ENCODE measurements around the gene FDXR. TPM values are rescaled to one million over a fixed set of nuclear protein-coding genes. Genes with fewer than 3 reads are reported as not detected.

The FDXR gene
- total RNA-seq, 1 donor from 2014 or later = 9.0 TPM

DNA sequence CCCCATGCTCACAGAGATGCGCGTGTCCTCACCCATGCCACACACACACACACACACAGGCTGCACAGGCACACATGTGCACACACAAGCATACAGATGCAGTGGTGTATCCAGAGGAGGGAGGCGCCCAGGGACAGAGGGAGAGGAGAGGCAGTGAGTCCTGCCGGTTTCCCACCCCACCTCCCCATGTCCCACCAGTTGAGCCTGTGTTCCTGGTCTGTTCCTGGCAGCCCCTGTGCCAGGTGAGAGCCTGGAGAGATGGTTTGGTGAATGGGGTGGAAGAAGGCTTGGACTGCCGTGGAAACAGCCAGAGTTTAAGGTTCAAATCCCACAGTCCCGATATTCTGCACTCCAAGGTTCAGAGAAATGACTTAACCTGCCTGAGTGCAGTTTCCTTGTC lies 30.9 kb upstream of the FDXR start:
- no peaks in the 10 kb centered on the region for H3K4me1 Mint-ChIP-seq (ENCODE audit: low read depth)
- H3K36me3 Mint-ChIP-seq (ENCODE audit: low read depth) = no peaks in the 10 kb centered on the region
- H3K27me3 Mint-ChIP-seq (ENCODE audit: low read depth) = peaks cover 36% of the 10 kb centered on the region
- TF ChIP-seq CTCF (IDR thresholded peaks at IDR 0.05) = no peak
- H3K4me3 Mint-ChIP-seq (ENCODE audit: unreplicated experiment) = no peak overlapping the region
- no peaks in the 10 kb centered on the region for H3K9me3 Mint-ChIP-seq (ENCODE audit: low read depth)
- no peak overlapping the region for H3K27ac Mint-ChIP-seq (ENCODE audit: unreplicated experiment)
- no peak for DNase-seq (ENCODE audit: low spot score)

GRCh38 chr17:74903034-74903433 lies 30.2 kb upstream of the FDXR start:
- Mint-ChIP-seq H3K27me3 (ENCODE audit: low read depth) (peaks cover 35% of the 10 kb centered on the region), H3K4me1 (ENCODE audit: low read depth) (no peaks in the 10 kb centered on the region), H3K4me3 (ENCODE audit: unreplicated experiment) (no peak overlapping the region)

GRCh38 chr17:74901353-74902135 lies 28.8 kb upstream of the FDXR start:
- DNase-seq (ENCODE audit: low spot score) = no peak
- Mint-ChIP-seq H3K27me3 (ENCODE audit: low read depth) (peaks cover 39% of the 10 kb centered on the region), H3K27ac (ENCODE audit: unreplicated experiment) (no peak overlapping the region), H3K4me1 (ENCODE audit: low read depth) (no peaks in the 10 kb centered on the region), H3K36me3 (ENCODE audit: low read depth) (no peaks in the 10 kb centered on the region), H3K4me3 (ENCODE audit: unreplicated experiment) (no peak overlapping the region), H3K9me3 (ENCODE audit: low read depth) (no peaks in the 10 kb centered on the region)
- no peak for TF ChIP-seq CTCF (IDR thresholded peaks at IDR 0.05)

More at GRCh38 chr17:74903034-74903433, 30.2 kb upstream of the FDXR start:
- no peak for TF ChIP-seq CTCF (IDR thresholded peaks at IDR 0.05)
- DNase-seq (ENCODE audit: low spot score) = no peak
- Mint-ChIP-seq H3K27ac (ENCODE audit: unreplicated experiment) (no peak overlapping the region), H3K36me3 (ENCODE audit: low read depth) (no peaks in the 10 kb centered on the region), H3K9me3 (ENCODE audit: low read depth) (no peaks in the 10 kb centered on the region)

DNA sequence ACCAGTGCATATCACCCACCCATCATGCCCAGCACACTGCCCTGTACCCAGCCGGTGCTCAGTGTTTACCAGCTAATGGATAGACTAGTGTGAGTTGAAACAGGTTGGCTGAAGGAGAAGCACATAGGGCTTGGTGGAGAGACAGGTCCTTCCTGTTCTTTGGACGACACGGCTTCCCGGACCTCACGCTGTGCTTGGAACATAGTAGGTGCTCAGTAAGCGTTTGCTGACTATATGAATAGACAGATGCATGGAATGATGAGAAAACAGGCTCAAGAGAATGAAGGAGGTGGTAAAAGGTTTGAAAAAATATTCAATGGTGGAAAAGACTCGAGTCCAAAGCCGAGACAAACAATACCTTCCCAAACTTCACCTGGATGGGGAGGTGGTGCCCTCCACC lies 27.4 kb upstream of the FDXR start:
- TF ChIP-seq CTCF (IDR thresholded peaks at IDR 0.05) = no peak
- no peak overlapping the region for H3K4me3 Mint-ChIP-seq (ENCODE audit: unreplicated experiment)
- H3K27me3 Mint-ChIP-seq (ENCODE audit: low read depth) = peaks cover 48% of the 10 kb centered on the region
- no peaks in the 10 kb centered on the region for H3K9me3 Mint-ChIP-seq (ENCODE audit: low read depth)
- H3K27ac Mint-ChIP-seq (ENCODE audit: unreplicated experiment) = no peak overlapping the region
- H3K4me1 Mint-ChIP-seq (ENCODE audit: low read depth) = no peaks in the 10 kb centered on the region
- H3K36me3 Mint-ChIP-seq (ENCODE audit: low read depth) = no peaks in the 10 kb centered on the region
- DNase-seq (ENCODE audit: low spot score) = no peak

GRCh38 chr17:74898376-74898946 lies 25.7 kb upstream of the FDXR start:
- Mint-ChIP-seq H3K36me3 (ENCODE audit: low read depth) (no peaks in the 10 kb centered on the region), H3K9me3 (ENCODE audit: low read depth) (no peaks in the 10 kb centered on the region)

More at GRCh38 chr17:74898376-74898946, 25.7 kb upstream of the FDXR start:
- Mint-ChIP-seq H3K27me3 (ENCODE audit: low read depth) (peaks cover 53% of the 10 kb centered on the region), H3K4me1 (ENCODE audit: low read depth) (peaks cover 3% of the 10 kb centered on the region), H3K4me3 (ENCODE audit: unreplicated experiment) (no peak overlapping the region), H3K27ac (ENCODE audit: unreplicated experiment) (no peak overlapping the region)
- DNase-seq (ENCODE audit: low spot score) = no peak
- no peak for TF ChIP-seq CTCF (IDR thresholded peaks at IDR 0.05)
